K562 (cell line): ENCODE results near the gene UNC13C. TPM values are rescaled to one million over a fixed set of nuclear protein-coding genes. Genes with fewer than 3 reads are reported as not detected.

Source experiments
- ATAC-seq: fragments of 200-7000 bp; cut with Tn5 transposase; 3 replicates; pipeline ENCODE4 v1.9.1; 2020; ENCODE audit warnings: moderate library complexity
- BruUV-seq: library from RNA; stranded (reverse); fragments of 400-500 nt; replicated peaks from 2 replicates; lab custom pipeline; 2021; lab: Mats Ljungman, UMichigan
- CTCF ChIA-PET: fragments of 300-600 bp; formaldehyde crosslinking; extraction: SDS; loops from one replicate; lab custom pipeline; 2021; ENCODE audit warnings: low intra/inter-chr PET ratio; lab: Yijun Ruan, JAX
- POLR2A ChIA-PET: fragments of 300-600, 350-650 bp; sonication (Branson Sonifier 250); formaldehyde crosslinking; extraction: SDS; loops from one replicate; lab custom pipeline; 2021; ENCODE audit warnings: antibody characterized with exemption, inconsistent platforms; lab: Yijun Ruan, JAX
- DNase-seq, 4 experiments: peaks; one replicate each; pipeline versions ENCODE4 v3.0.0 to v3.0.0-alpha.2; 2011 to 2018; ENCODE audit warnings: low spot score in 3 of 4, mixed read lengths in 3 of 4; ENCODE audit errors: extremely low read depth in 1 of 4
- FAIRE-seq: peaks from 2 replicates; lab custom pipeline; 2011; peaks lifted over from hg19 to GRCh38; lab: Jason Lieb, UNC
- H2AFZ ChIP-seq: 2 replicates; pipeline ENCODE4 v1.6.0; 2011; ENCODE audit warnings: low read depth, low read length, control low read depth, inconsistent platforms
- H3K27ac ChIP-seq: fragments of 200-600 bp; 3 replicates; pipeline ENCODE4 v1.8.0; 2011; ENCODE audit warnings: low read depth, mild to moderate bottlenecking, control low read depth, inconsistent platforms, low read length, moderate library complexity, mixed read lengths; ENCODE audit errors: extremely low read depth
- H3K27me3 ChIP-seq, 2 experiments: fragments of 300-600 bp in 1 of 2; 2 replicates in 1 of 2; 3 replicates in 1 of 2; pipeline versions ENCODE4 v1.6.0 to v1.8.0; 2011; ENCODE audit warnings: inconsistent platforms in 2 of 2, low read length in 2 of 2, mild to moderate bottlenecking in 1 of 2, mixed read lengths in 1 of 2, moderate library complexity in 1 of 2; ENCODE audit not compliant: control insufficient read depth in 2 of 2, insufficient read depth in 2 of 2
- H3K36me3 ChIP-seq: fragments of 300-600 bp; 3 replicates; pipeline ENCODE4 v1.8.0; 2011; ENCODE audit warnings: mild to moderate bottlenecking, low read length, inconsistent platforms; ENCODE audit not compliant: control insufficient read depth, insufficient read depth
- H3K4me1 ChIP-seq, 2 experiments: fragments of 200-600 bp in 1 of 2; replicated peaks in 1 of 2; 2 replicates in 1 of 2; 3 replicates in 1 of 2; pipeline versions ENCODE4 v1.5.1 to v1.8.0; 2011; ENCODE audit warnings: inconsistent platforms in 2 of 2, low read length in 2 of 2, mild to moderate bottlenecking in 1 of 2, mixed read lengths in 1 of 2, moderate library complexity in 1 of 2; ENCODE audit not compliant: control insufficient read depth in 2 of 2, insufficient read depth in 2 of 2
- H3K4me2 ChIP-seq: 2 replicates; pipeline ENCODE4 v1.6.1; 2011; ENCODE audit warnings: low read length, control low read depth, inconsistent platforms, mixed read lengths; ENCODE audit not compliant: insufficient read depth
- H3K4me3 ChIP-seq: fragments of 200-600 bp; sonication (generic), shearing (Covaris generic); 2 replicates; pipeline ENCODE4 v1.5.1; 2016; ENCODE audit warnings: control low read depth, inconsistent platforms
- H3K79me2 ChIP-seq: fragments of 200-600 bp; 3 replicates; pipeline ENCODE4 v1.8.0; 2011; ENCODE audit warnings: low read length, inconsistent platforms; ENCODE audit not compliant: control insufficient read depth, insufficient read depth
- H3K9ac ChIP-seq, 2 experiments: 2 replicates each; pipeline versions ENCODE4 v1.6.0 to v1.6.1; 2011; ENCODE audit warnings: low read depth in 2 of 2, low read length in 2 of 2, control low read depth in 1 of 2, inconsistent platforms in 1 of 2, mild to moderate bottlenecking in 1 of 2, mixed read lengths in 1 of 2; ENCODE audit not compliant: insufficient read depth in 1 of 2
- H3K9me1 ChIP-seq: one replicate; pipeline ENCODE4 v1.6.0; 2011; ENCODE audit warnings: inconsistent platforms, mild to moderate bottlenecking, low read length, moderate library complexity; ENCODE audit not compliant: control insufficient read depth, insufficient read depth
- H3K9me3 ChIP-seq: replicated peaks from 2 replicates; pipeline ENCODE4 v1.5.1; 2011; ENCODE audit warnings: low read depth, low read length, inconsistent platforms; ENCODE audit not compliant: control insufficient read depth, insufficient read depth
- H4K20me1 ChIP-seq: replicated peaks from 2 replicates; pipeline ENCODE4 v1.6.1; 2011; ENCODE audit warnings: low read length, inconsistent platforms, mixed read lengths; ENCODE audit not compliant: control insufficient read depth, insufficient read depth
- EP300 ChIP-seq: IDR thresholded peaks from 2 replicates; pipeline ENCODE4 v1.6.1; 2012; ENCODE audit warnings: low read length, improper control_type of control experiment
- ERF ChIP-seq: fragments of 450-650 bp; formaldehyde crosslinking; IDR thresholded peaks from 2 replicates; pipeline ENCODE4 v1.4.0; 2020; ENCODE audit warnings: mild to moderate bottlenecking, mixed read lengths
- GTF2E2 ChIP-seq: fragments of 200-800 bp; sonication (Bioruptor generic); IDR thresholded peaks from 2 replicates; pipeline ENCODE4 v1.6.1; 2016; ENCODE audit warnings: missing genetic modification characterization, missing compliant biosample characterization
- KHSRP ChIP-seq: fragments of 450-650 bp; IDR thresholded peaks from 2 replicates; pipeline ENCODE4 v1.6.1; 2017
- POLR2AphosphoS2 ChIP-seq: IDR thresholded peaks from 2 replicates; pipeline ENCODE4 v1.6.1; 2012; ENCODE audit warnings: low read length, improper control_type of control experiment
- RBM34 ChIP-seq: fragments of 200-400 bp; formaldehyde crosslinking; IDR thresholded peaks from 2 replicates; pipeline ENCODE4 v1.6.1; 2018; ENCODE audit warnings: low read length, borderline replicate concordance; ENCODE audit not compliant: insufficient read depth
- RFX7 ChIP-seq: fragments of 250-450 bp; sonication (Bioruptor Pico); IDR thresholded peaks from 2 replicates; pipeline ENCODE4 v1.5.1; 2021; ENCODE audit warnings: mild to moderate bottlenecking
- TRIM28 ChIP-seq: fragments of 450-650 bp; IDR thresholded peaks from 2 replicates; pipeline ENCODE4 v1.6.1; 2017
- ZBTB8A ChIP-seq: fragments of 450-650 bp; IDR thresholded peaks from 2 replicates; pipeline ENCODE4 v1.6.1; 2018; ENCODE audit warnings: mild to moderate bottlenecking, moderate library complexity; ENCODE audit not compliant: partially characterized antibody
- ZNF282 ChIP-seq: sonication (generic); formaldehyde crosslinking; IDR thresholded peaks from 2 replicates; pipeline ENCODE4 v1.8.1; 2023; ENCODE audit warnings: missing genetic modification reagents
- ZNF79 ChIP-seq: fragments of 250-450 bp; sonication (Bioruptor Pico); IDR thresholded peaks from 2 replicates; pipeline ENCODE4 v1.4.0; 2020; ENCODE audit warnings: low read depth, mild to moderate bottlenecking, moderate library complexity
- ZSCAN29 ChIP-seq: fragments of 450-650 bp; IDR thresholded peaks from 2 replicates; pipeline ENCODE4 v1.6.1; 2017
- WGBS: fragments of 100-300 bp; shearing (Covaris generic); methylation state at CpG from one replicate; pipeline ENCODE4 v1.1.6; 2016; ENCODE audit warnings: low coverage, mixed read lengths; ENCODE audit not compliant: insufficient coverage; ENCODE audit errors: missing lambda C conversion rate; 5-methylcytosine and 5-hydroxymethylcytosine counted together
- in situ Hi-C: fragments of 300-500 bp; cut with MboI; formaldehyde crosslinking; loops from 4 replicates; pipeline ENCODE4 v1.15.0; 2018; ENCODE audit warnings: inconsistent platforms, mixed read lengths
- intact Hi-C: fragments of 100-400 bp; cut with micrococcal nuclease; formaldehyde crosslinking; loops from 2 replicates; pipeline ENCODE4 v1.14.2; 2022
- polyA plus RNA-seq, 8 experiments: library from polyadenylated mRNA; depleted of rRNA in 4 of 8; stranded (reverse) in 5 of 8; unstranded in 3 of 8; fragments of >200 nt; fragmentation: Nextera tagmentation in 2 of 8; fragmentation: Illumina TruSeq in 1 of 8; extraction: Ambion mirVana in 2 of 8; extraction: Trizol in 1 of 8; gene quantifications; 2 replicates each; pipeline versions ENCODE4 v1.2.1 to v1.2.3, GENCODE V29; 2011 to 2014; ENCODE audit warnings: inconsistent platforms in 1 of 8, missing spikeins in 1 of 8
- total RNA-seq, 7 experiments: library from RNA; depleted of rRNA in 6 of 7; stranded (reverse); fragments of >200 nt in 6 of 7; fragmentation: Illumina TruSeq in 2 of 7; extraction: Trizol in 2 of 7; gene quantifications; 2 replicates each; pipeline versions ENCODE4 v1.2.1 to v1.2.3, GENCODE V29; 2011 to 2021; ENCODE audit warnings: low replicate concordance in 1 of 7
- TF ChIP-seq, protein P1 (sequence below): sonication (generic); formaldehyde crosslinking; IDR thresholded peaks from 2 replicates; pipeline ENCODE4 v1.8.1; 2023; ENCODE audit warnings: mild to moderate bottlenecking, missing genetic modification reagents
- TF ChIP-seq, protein P2 (sequence below): fragments of 250-450 bp; sonication (Bioruptor Pico); IDR thresholded peaks from 2 replicates; pipeline ENCODE4 v1.8.0; 2021; ENCODE audit warnings: borderline replicate concordance, mild to moderate bottlenecking, moderate library complexity; ENCODE audit not compliant: poor library complexity, severe bottlenecking
- TF ChIP-seq, protein P3 (sequence below): sonication (generic); formaldehyde crosslinking; IDR thresholded peaks from 2 replicates; pipeline ENCODE4 v1.8.0; 2022; ENCODE audit warnings: mild to moderate bottlenecking, missing genetic modification reagents
- TF ChIP-seq, protein P4 (sequence below): fragments of 250-450 bp; sonication (Bioruptor Pico); IDR thresholded peaks from 2 replicates; pipeline ENCODE4 v1.4.0; 2020; ENCODE audit warnings: mild to moderate bottlenecking, moderate library complexity, borderline replicate concordance

The UNC13C gene
- total and polyA plus RNA-seq, 9 of the 15 experiments (the other 6 are each of a cell fraction or from before 2014, with no cell fraction given) = not detected

DNA sequence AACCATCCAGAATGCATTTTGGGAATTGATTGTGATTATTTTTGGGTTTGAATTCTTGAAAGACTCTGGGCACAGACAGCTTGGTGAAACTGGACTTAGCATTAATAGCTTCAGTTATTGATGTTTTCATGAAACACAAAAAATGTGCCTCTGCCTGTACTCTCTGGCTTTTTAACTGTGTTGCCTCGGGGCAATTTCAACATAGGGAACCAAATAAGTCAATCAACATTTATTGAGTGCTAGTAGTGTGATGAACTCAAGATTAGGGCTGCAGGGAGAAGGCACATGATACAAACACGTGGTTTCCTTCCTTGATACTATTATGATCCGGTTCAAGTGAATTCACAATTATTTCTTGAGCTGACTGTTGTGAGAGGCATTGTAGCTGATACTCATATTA is 50.8 kb downstream of the UNC13C start:
- H3K4me3 ChIP-seq = no peak overlapping the region
- no peaks in the 10 kb centered on the region for H3K9me3 ChIP-seq
- ATAC-seq (no peak), FAIRE-seq (no peak), DNase-seq (no peak)
- no TSS peak for BruUV-seq
- ChIA-PET CTCF (no interaction called here), POLR2A (no interaction called here)
- no peaks in the 10 kb centered on the region for H3K4me1 ChIP-seq
- no peak overlapping the region for H3K27ac ChIP-seq
- TF ChIP-seq RBM34 = no peak
- TF ChIP-seq RFX7 = no peak
- no peak for TF ChIP-seq TRIM28
- no peak for TF ChIP-seq GTF2E2 (tag)
- TF ChIP-seq, protein P1, sequence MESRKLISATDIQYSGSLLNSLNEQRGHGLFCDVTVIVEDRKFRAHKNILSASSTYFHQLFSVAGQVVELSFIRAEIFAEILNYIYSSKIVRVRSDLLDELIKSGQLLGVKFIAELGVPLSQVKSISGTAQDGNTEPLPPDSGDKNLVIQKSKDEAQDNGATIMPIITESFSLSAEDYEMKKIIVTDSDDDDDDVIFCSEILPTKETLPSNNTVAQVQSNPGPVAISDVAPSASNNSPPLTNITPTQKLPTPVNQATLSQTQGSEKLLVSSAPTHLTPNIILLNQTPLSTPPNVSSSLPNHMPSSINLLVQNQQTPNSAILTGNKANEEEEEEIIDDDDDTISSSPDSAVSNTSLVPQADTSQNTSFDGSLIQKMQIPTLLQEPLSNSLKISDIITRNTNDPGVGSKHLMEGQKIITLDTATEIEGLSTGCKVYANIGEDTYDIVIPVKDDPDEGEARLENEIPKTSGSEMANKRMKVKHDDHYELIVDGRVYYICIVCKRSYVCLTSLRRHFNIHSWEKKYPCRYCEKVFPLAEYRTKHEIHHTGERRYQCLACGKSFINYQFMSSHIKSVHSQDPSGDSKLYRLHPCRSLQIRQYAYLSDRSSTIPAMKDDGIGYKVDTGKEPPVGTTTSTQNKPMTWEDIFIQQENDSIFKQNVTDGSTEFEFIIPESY (CRISPR knock-in tag) = no peak
- TF ChIP-seq EP300 = no peak
- no peak for TF ChIP-seq ERF (CRISPR knock-in tag)
- TF ChIP-seq KHSRP = no peak
- TF ChIP-seq ZSCAN29 = no peak
- no peak for TF ChIP-seq ZBTB8A
- TF ChIP-seq, protein P2, sequence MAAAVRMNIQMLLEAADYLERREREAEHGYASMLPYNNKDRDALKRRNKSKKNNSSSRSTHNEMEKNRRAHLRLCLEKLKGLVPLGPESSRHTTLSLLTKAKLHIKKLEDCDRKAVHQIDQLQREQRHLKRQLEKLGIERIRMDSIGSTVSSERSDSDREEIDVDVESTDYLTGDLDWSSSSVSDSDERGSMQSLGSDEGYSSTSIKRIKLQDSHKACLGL (CRISPR knock-in tag) = no peak
- TF ChIP-seq, protein P3, sequence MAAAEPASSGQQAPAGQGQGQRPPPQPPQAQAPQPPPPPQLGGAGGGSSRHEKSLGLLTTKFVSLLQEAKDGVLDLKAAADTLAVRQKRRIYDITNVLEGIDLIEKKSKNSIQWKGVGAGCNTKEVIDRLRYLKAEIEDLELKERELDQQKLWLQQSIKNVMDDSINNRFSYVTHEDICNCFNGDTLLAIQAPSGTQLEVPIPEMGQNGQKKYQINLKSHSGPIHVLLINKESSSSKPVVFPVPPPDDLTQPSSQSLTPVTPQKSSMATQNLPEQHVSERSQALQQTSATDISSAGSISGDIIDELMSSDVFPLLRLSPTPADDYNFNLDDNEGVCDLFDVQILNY = no peak
- no peak for TF ChIP-seq ZNF282 (CRISPR knock-in tag)
- TF ChIP-seq, protein P4, sequence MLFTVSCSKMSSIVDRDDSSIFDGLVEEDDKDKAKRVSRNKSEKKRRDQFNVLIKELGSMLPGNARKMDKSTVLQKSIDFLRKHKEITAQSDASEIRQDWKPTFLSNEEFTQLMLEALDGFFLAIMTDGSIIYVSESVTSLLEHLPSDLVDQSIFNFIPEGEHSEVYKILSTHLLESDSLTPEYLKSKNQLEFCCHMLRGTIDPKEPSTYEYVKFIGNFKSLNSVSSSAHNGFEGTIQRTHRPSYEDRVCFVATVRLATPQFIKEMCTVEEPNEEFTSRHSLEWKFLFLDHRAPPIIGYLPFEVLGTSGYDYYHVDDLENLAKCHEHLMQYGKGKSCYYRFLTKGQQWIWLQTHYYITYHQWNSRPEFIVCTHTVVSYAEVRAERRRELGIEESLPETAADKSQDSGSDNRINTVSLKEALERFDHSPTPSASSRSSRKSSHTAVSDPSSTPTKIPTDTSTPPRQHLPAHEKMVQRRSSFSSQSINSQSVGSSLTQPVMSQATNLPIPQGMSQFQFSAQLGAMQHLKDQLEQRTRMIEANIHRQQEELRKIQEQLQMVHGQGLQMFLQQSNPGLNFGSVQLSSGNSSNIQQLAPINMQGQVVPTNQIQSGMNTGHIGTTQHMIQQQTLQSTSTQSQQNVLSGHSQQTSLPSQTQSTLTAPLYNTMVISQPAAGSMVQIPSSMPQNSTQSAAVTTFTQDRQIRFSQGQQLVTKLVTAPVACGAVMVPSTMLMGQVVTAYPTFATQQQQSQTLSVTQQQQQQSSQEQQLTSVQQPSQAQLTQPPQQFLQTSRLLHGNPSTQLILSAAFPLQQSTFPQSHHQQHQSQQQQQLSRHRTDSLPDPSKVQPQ (CRISPR knock-in tag) = no peak
- TF ChIP-seq ZNF79 (CRISPR knock-in tag) = no peak
- no peak for TF ChIP-seq POLR2AphosphoS2
- H3K79me2 ChIP-seq = no peaks in the 10 kb centered on the region
- no peak overlapping the region for H2AFZ ChIP-seq
- H3K4me2 ChIP-seq = no peak overlapping the region
- H4K20me1 ChIP-seq = no peaks in the 10 kb centered on the region
- intact Hi-C loops (no loop called here), in situ Hi-C loops (no loop called here)
- H3K36me3 ChIP-seq = no peaks in the 10 kb centered on the region
- no peaks in the 10 kb centered on the region for H3K27me3 ChIP-seq
- no peaks in the 10 kb centered on the region for H3K9me1 ChIP-seq
- 0% methylated on average over 3 of the region's 3 CpGs for WGBS
- H3K9ac ChIP-seq = no peak overlapping the region
